GM21390 (cell line): ENCODE measurements around the gene C1QTNF12.
"Not testable (repeated sequence)": the region's sequence is repeated elsewhere in the genome, so short reads cannot be mapped to it uniquely, and the experiment has no call there.

Experiments
- ATAC-seq: cut with Tn5 transposase; IDR thresholded peaks from one replicate; pipeline ENCODE4 v1.9.1; 2021; ENCODE audit not compliant: unreplicated experiment

C1QTNF12 gene

GRCh38 chr1:1199961-1200875 lies 46.3 kb downstream of the C1QTNF12 start:
- ATAC-seq, result no peak

- ATAC-seq, result no peak
Measured at GRCh38 chr1:1199141-1199960, 47.2 kb downstream of the C1QTNF12 start.

DNA sequence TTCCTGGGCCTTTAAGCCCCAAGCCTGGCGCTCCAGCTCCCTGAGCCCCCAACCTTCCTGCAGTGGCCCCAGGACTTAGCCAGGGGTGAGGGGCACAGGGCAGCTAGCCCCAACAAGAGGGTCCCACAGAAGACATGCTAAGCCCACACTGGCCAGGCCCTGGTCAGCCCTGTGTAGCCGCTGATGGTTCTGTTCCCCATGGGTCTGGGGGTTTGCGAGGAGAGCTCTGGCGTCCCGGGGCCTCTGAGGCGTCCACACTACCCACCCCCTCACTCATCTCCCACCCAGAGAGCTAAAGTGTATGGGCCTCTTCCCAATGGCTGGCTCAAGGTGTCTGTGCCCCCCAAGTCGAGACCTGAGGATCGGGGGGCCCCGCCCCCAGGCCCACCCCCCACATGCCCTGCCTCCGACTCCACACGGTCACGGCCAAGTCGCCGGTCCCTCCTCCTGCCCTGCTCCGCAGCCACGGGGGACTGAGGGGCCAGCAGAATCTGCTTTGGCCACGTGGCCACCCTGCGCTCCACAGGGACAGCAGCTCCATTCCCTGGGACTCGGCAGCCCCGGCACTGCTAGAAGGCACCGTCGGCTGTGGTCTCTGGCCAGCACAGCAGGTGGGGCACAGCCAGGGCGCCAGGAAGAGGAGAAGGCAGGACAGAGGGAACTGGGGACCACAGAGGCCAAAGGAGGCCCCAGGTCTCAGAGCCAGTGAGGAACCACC lies 47.9 kb downstream of the C1QTNF12 start:
- no peak for ATAC-seq

DNA sequence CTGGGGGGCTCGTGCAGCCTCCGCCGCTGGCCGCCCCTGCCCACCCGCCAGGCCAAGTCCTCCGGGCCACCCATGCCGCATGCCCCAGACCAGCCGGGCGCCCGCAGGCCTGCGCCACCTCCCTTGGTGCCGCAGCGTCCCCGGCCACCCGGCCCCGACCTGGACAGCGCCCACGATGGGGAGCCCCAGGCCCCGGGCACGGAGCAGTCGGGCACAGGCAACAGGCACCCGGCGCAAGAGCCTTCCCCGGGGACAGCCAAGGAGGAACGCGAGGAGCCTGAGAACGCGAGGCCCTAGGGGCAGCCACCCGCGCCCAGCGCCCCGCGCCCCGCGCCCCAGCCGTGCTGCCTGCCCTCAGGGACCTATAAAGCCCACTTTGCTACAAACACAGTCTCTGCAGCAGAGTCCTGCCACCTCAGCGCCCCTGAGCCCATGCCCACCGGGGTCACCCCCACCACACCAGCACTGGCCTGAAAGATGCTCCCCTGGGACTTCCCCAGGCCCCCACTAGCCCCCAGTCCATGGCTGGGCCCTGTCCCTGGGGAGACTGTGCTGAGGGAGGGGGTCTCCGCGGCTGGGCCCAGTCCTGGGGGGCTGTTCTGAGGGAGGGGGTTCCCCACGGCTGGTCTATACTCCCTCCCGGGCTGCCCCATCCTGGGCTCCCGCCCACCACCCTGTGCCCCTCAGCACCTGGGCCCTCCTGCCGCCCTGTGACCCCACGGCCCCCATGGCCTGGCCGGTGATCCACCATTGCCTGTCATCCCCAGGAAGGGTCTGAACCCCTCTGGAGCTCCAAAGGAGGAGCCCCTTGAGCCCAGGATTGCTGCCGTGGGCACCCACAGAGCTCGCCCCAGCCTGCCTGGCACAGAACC lies 48.7 kb downstream of the C1QTNF12 start:
- ATAC-seq, result no peak

- no peak for ATAC-seq
Measured at GRCh38 chr1:1197188-1197500, 49.4 kb downstream of the C1QTNF12 start.

- ATAC-seq, result no peak
Measured at GRCh38 chr1:1196431-1197187, 49.9 kb downstream of the C1QTNF12 start.

DNA sequence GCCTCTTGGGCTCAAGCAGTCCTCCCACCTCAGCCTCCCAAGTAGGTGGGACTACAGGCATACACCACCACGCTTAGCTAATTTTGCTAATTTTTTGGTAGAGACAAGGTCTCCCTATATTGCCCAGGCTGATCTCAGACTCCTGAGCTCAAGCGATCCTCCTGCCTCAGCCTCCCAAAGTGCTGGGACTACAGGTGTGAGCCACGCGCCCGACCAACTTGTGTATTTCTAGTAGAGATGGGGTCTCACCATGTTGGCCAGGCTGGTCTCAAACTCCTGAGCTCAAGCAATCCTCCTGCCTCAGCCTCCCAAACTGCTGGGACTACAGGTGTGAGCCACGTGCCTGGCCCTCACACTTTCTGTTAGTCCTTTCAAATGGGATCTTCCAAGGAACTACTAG lies 50.8 kb downstream of the C1QTNF12 start:
- not testable (repeated sequence) for ATAC-seq

DNA sequence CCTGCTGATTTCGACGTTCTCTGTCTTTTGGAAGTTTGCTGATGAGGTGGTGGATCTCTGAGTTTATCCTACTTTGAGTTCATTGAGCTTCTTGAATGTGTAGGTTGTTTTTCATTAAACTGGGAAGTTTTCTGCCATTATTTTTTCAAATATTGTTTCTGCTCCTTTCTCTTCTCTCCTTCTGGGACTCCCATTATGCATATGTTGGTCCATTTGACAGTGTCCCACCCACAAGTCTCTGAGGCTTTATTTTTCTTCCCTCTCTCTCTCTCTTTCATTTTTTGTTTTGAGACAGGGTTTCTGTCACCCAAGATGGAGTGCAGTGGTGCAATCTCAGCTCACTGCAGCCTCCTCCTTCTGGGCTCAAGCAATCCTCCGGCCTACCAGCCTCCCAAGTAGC lies 51.8 kb downstream of the C1QTNF12 start:
- no peak for ATAC-seq
